Endothelial cell of umbilical vein (primary cell): ENCODE measurements around the gene SPATA2L. TPM values are rescaled to one million over a fixed set of nuclear protein-coding genes. Genes with fewer than 3 reads are reported as not detected.

Source experiments
- BruUV-seq: library from RNA; stranded (reverse); fragments of 400-500 nt; replicated peaks from 2 replicates; lab custom pipeline; 2021; lab: Mats Ljungman, UMichigan
- CTCF ChIA-PET: fragments of 300-600, 350-600 bp; sonication (Branson Sonifier 250); formaldehyde crosslinking; loops from one replicate; lab custom pipeline; 2021; ENCODE audit warnings: antibody characterized with exemption, inconsistent platforms; lab: Charles Lee
- POLR2A ChIA-PET: fragments of 300-600, 350-600 bp; sonication (Branson Sonifier 250); formaldehyde crosslinking; loops from one replicate; lab custom pipeline; 2021; ENCODE audit warnings: antibody characterized with exemption, inconsistent platforms; lab: Charles Lee
- DNase-seq: peaks from one replicate; pipeline ENCODE4 v3.0.0-alpha.2; 2011; ENCODE audit warnings: low read depth, low spot score
- FAIRE-seq: peaks from 2 replicates; lab custom pipeline; 2011; peaks lifted over from hg19 to GRCh38; lab: Jason Lieb, UNC
- H2AFZ ChIP-seq: 2 replicates; pipeline ENCODE4 v1.6.0; 2012; ENCODE audit warnings: low read depth, low read length, control low read depth, inconsistent platforms
- H3K27ac ChIP-seq: 2 replicates; pipeline ENCODE4 v1.5.1; 2011; ENCODE audit warnings: low read depth, mild to moderate bottlenecking, control low read depth, low read length, moderate library complexity; ENCODE audit not compliant: insufficient read depth
- H3K27me3 ChIP-seq, 2 experiments: 2 replicates each; pipeline versions ENCODE4 v1.6.0 to v1.6.1; 2011; ENCODE audit warnings: low read length in 2 of 2, mixed read lengths in 1 of 2; ENCODE audit not compliant: control insufficient read depth in 2 of 2, insufficient read depth in 2 of 2
- H3K36me3 ChIP-seq, 2 experiments: 2 replicates in 1 of 2; 3 replicates in 1 of 2; pipeline ENCODE4 v1.5.1; 2011; ENCODE audit warnings: low read length in 2 of 2, mild to moderate bottlenecking in 1 of 2, moderate library complexity in 1 of 2; ENCODE audit not compliant: control insufficient read depth in 2 of 2, insufficient read depth in 2 of 2; ENCODE audit errors: extremely low read depth in 1 of 2
- H3K4me1 ChIP-seq: 3 replicates; pipeline ENCODE4 v1.5.1; 2011; ENCODE audit warnings: mild to moderate bottlenecking, low read length; ENCODE audit not compliant: control insufficient read depth, insufficient read depth; ENCODE audit errors: extremely low read depth
- H3K4me2 ChIP-seq: 2 replicates; pipeline ENCODE4 v1.6.1; 2011; ENCODE audit warnings: low read length, control low read depth, mixed read lengths; ENCODE audit not compliant: insufficient read depth
- H3K4me3 ChIP-seq, 3 experiments: fragments of 200-600 bp in 1 of 3; sonication (generic), shearing (Covaris generic) in 1 of 3; replicated peaks in 1 of 3; 2 replicates each; pipeline ENCODE4 v1.5.1; 2011 to 2016; ENCODE audit warnings: control low read depth in 3 of 3, low read length in 3 of 3, mild to moderate bottlenecking in 2 of 3, inconsistent platforms in 1 of 3, low read depth in 1 of 3, moderate library complexity in 1 of 3; ENCODE audit not compliant: insufficient read depth in 1 of 3
- H3K79me2 ChIP-seq: 2 replicates; pipeline ENCODE4 v1.6.0; 2012; ENCODE audit warnings: low read length, inconsistent platforms; ENCODE audit not compliant: control insufficient read depth, insufficient read depth
- H3K9ac ChIP-seq: replicated peaks from 2 replicates; pipeline ENCODE3; 2011; ENCODE audit warnings: low read length, control low read depth; ENCODE audit not compliant: insufficient read depth; ENCODE audit errors: extremely low read depth
- H3K9me1 ChIP-seq: replicated peaks from 3 replicates; pipeline ENCODE4 v1.6.0; 2011; ENCODE audit warnings: mild to moderate bottlenecking, low read length; ENCODE audit not compliant: control insufficient read depth, insufficient read depth; ENCODE audit errors: extremely low read depth
- H3K9me3 ChIP-seq: replicated peaks from 2 replicates; pipeline ENCODE4 v1.5.1; 2012; ENCODE audit warnings: low read length, inconsistent platforms; ENCODE audit not compliant: control insufficient read depth, insufficient read depth
- H4K20me1 ChIP-seq: replicated peaks from 2 replicates; pipeline ENCODE3; 2011; ENCODE audit warnings: mild to moderate bottlenecking, low read length; ENCODE audit not compliant: control insufficient read depth, insufficient read depth; ENCODE audit errors: extremely low read depth
- EZH2 ChIP-seq: IDR thresholded peaks from 2 replicates; pipeline ENCODE4 v1.6.1; 2012; ENCODE audit warnings: borderline replicate concordance, low read depth, mild to moderate bottlenecking, moderate library complexity, low read length, inconsistent platforms; ENCODE audit not compliant: severe bottlenecking
- FOS ChIP-seq: IDR thresholded peaks from 2 replicates; pipeline ENCODE4 v1.6.1; 2011; ENCODE audit warnings: mild to moderate bottlenecking, low read length, moderate library complexity, borderline replicate concordance; ENCODE audit not compliant: insufficient read depth
- JUN ChIP-seq: IDR thresholded peaks from 2 replicates; pipeline ENCODE4 v1.6.1; 2011; ENCODE audit warnings: borderline replicate concordance, low read depth; ENCODE audit not compliant: insufficient read length, insufficient read depth
- MAX ChIP-seq: IDR thresholded peaks from 2 replicates; pipeline ENCODE4 v1.6.1; 2011; ENCODE audit not compliant: insufficient read depth, insufficient read length
- dilution Hi-C: fragments of 300-500 bp; cut with MboI; formaldehyde crosslinking; loops from one replicate; pipeline ENCODE4 v1.15.0; 2019; ENCODE audit warnings: low sequenced_read_pairs; ENCODE audit not compliant: extremely low pct_ligation_motif_present
- intact Hi-C: fragments of 100-400 bp; cut with micrococcal nuclease; formaldehyde crosslinking; loops from one replicate; pipeline ENCODE4 v1.10.0; 2022
- polyA plus RNA-seq, 4 experiments: library from polyadenylated mRNA; depleted of rRNA in 3 of 4; stranded (reverse) in 3 of 4; unstranded in 1 of 4; fragments of >200 nt; gene quantifications; 2 replicates each; pipeline versions ENCODE4 v1.2.1 to v1.2.3, GENCODE V29; 2011 to 2012; ENCODE audit warnings: missing spikeins in 1 of 4
- total RNA-seq: library from RNA; stranded (reverse); gene quantifications from 2 replicates; pipeline ENCODE4 v1.2.3, GENCODE V29; 2021

The SPATA2L gene
- total and polyA plus RNA-seq, 2 donors (not counting 3 experiments of a cell fraction or from before 2014, with no cell fraction given) = 7.3 to 7.4 TPM

GRCh38 chr16:89685916-89686315, 15.6 kb downstream of the SPATA2L start:
- POLR2A ChIA-PET = interaction anchor here (0.5 to 1.1 kb wide), 3 partner anchors 8 to 57 kb away, joined by 3 to 5 read pairs (median 4); no protein-coding TSS in a partner anchor
- BruUV-seq = no TSS peak
- Histone ChIP-seq H3K9me1 (no peaks in the 10 kb centered on the region), H3K4me3 (no peak overlapping the region), H3K9me3 (no peaks in the 10 kb centered on the region), H3K27ac (no peak overlapping the region), H2AFZ (no peak overlapping the region), H3K79me2 (peaks cover 9% of the 10 kb centered on the region), H3K36me3 (peaks cover 3 to 5% of the 10 kb centered on the region in 2 experiments), H3K27me3 (no peaks in the 10 kb centered on the region), H4K20me1 (no peaks in the 10 kb centered on the region), H3K9ac (no peak overlapping the region), H3K4me2 (no peak overlapping the region), H3K4me1 (peaks cover 4% of the 10 kb centered on the region)
- no peak for TF ChIP-seq MAX
- no peak for TF ChIP-seq EZH2
- TF ChIP-seq JUN = no peak
- no peak for TF ChIP-seq FOS
- intact Hi-C loops (loop anchor here (1.0 kb wide), 1 partner anchor 14 kb away; no protein-coding TSS in a partner anchor), dilution Hi-C loops (no loop called here)
- DNase-seq (no peak), FAIRE-seq (no peak)
- CTCF ChIA-PET = interaction anchor here (1.0 to 2.3 kb wide), 7 partner anchors 13 to 174 kb away, joined by 3 to 21 read pairs (median 3); partner anchors contain the start of genes CHMP1A and SPATA33

GRCh38 chr16:89678258-89678657, 23.2 kb downstream of the SPATA2L start:
- Histone ChIP-seq H3K4me2 (no peak overlapping the region), H3K4me1 (no peaks in the 10 kb centered on the region), H3K27ac (no peak overlapping the region), H3K36me3 (no peaks in the 10 kb centered on the region), H3K9me3 (no peaks in the 10 kb centered on the region), H2AFZ (no peak overlapping the region), H3K4me3 (no peak overlapping the region), H3K9me1 (no peaks in the 10 kb centered on the region), H3K79me2 (no peaks in the 10 kb centered on the region), H3K9ac (no peak overlapping the region), H3K27me3 (no peaks in the 10 kb centered on the region), H4K20me1 (no peaks in the 10 kb centered on the region)
- DNase-seq (no peak), FAIRE-seq (no peak)
- ChIA-PET POLR2A (no interaction called here), CTCF (no interaction called here)
- intact Hi-C loops (no loop called here), dilution Hi-C loops (no loop called here)
- BruUV-seq = no TSS peak
- TF ChIP-seq JUN = no peak
